ENCODE measurements around the gene DDX23. TPM values are rescaled to one million over a fixed set of nuclear protein-coding genes. Genes with fewer than 3 reads are reported as not detected.

DDX23 gene
- total RNA-seq, 1 donor from 2014 or later: 67.3 TPM

- peak overlapping the region; percentile 85 for H3K27ac Mint-ChIP-seq (ENCODE audit: unreplicated experiment)
- peak overlapping the region; percentile 97 for H3K4me3 Mint-ChIP-seq (ENCODE audit: unreplicated experiment)
- DNase-seq (ENCODE audit: extremely low spot score, unreplicated experiment): no peak
- H3K27me3 Mint-ChIP-seq (ENCODE audit: unreplicated experiment): no peaks in the 10 kb centered on the region
- H3K9me3 Mint-ChIP-seq (ENCODE audit: unreplicated experiment): no peaks in the 10 kb centered on the region
- TF ChIP-seq CTCF (IDR thresholded peaks at IDR 0.05): no peak
- H3K36me3 Mint-ChIP-seq (ENCODE audit: unreplicated experiment): no peaks in the 10 kb centered on the region
- peaks cover 61% of the 10 kb centered on the region for H3K4me1 Mint-ChIP-seq (ENCODE audit: unreplicated experiment)
Measured at GRCh38 chr12:48813465-48814261, 38.3 kb downstream of the DDX23 start.

- Mint-ChIP-seq H3K27me3 (ENCODE audit: unreplicated experiment) (no peaks in the 10 kb centered on the region), H3K9me3 (ENCODE audit: unreplicated experiment) (no peaks in the 10 kb centered on the region), H3K27ac (ENCODE audit: unreplicated experiment) (peak overlapping the region; percentile 76), H3K36me3 (ENCODE audit: unreplicated experiment) (no peaks in the 10 kb centered on the region), H3K4me1 (ENCODE audit: unreplicated experiment) (peaks cover 56% of the 10 kb centered on the region), H3K4me3 (ENCODE audit: unreplicated experiment) (no peak overlapping the region)
- TF ChIP-seq CTCF (IDR thresholded peaks at IDR 0.05): no peak
- no peak for DNase-seq (ENCODE audit: extremely low spot score, unreplicated experiment)
Measured at GRCh38 chr12:48812389-48812788, 39.6 kb downstream of the DDX23 start.

DNA sequence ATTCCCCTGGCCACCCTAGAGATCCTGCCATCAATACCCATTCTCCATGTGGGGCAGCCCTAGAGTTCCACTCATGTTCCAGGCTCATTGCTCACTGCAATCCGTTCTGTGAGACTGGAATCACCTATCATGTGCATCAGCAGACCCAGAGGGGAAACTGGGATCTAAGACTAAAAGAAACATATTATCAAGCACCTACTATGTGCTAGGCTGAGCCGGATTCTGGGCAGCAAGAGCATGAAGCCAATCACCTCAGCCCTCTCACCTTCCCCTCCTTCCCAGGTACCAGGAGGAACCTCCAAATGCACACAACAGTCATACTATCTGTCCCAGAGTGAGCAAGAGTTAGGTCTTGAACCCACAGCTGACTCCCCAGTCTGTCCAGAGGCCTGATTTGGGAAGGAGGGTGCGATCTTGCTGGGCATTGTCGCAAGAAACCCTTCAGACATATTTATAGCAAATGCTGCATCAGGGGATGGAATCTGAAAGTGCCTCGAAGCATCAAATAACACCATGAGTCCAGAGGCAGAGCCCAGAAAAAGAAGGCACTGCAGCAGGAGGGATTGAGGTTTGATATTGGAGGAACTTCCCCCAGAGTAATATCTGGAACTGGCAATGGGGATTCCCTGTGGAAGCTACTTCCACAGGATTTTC is 40.4 kb downstream of the DDX23 start:
- Mint-ChIP-seq H3K36me3 (ENCODE audit: unreplicated experiment) (no peaks in the 10 kb centered on the region), H3K4me1 (ENCODE audit: unreplicated experiment) (peaks cover 47% of the 10 kb centered on the region), H3K9me3 (ENCODE audit: unreplicated experiment) (no peaks in the 10 kb centered on the region), H3K27me3 (ENCODE audit: unreplicated experiment) (no peaks in the 10 kb centered on the region), H3K27ac (ENCODE audit: unreplicated experiment) (peak overlapping the region; percentile 91), H3K4me3 (ENCODE audit: unreplicated experiment) (no peak overlapping the region)
- no peak for TF ChIP-seq CTCF (IDR thresholded peaks at IDR 0.05)
- DNase-seq (ENCODE audit: extremely low spot score, unreplicated experiment): no peak

DNA sequence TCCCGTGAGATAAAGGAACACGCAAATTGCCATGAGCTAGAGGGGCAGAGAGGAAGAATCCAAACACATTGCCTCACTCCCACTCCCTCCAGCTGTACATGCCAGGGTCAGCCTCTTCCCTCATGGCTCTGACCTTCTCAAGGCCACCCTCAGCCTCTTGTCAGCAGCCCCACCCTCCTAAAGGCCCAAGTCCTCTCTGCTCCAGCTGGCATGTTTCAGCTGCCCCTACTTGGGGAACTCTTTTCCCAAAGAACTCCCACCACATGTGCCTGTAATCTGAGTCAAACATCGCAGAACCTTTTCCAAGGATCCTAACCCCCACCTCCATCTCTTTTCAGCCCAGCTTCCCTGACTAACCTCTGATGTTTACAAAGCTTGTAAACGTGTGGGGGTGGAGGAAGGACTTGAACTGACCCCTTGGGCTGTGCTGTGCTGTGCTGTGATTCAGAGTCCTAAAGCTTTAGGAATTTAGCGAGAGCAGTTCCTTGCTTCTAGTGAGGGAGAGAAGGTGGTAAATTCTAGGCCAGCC is 41.0 kb downstream of the DDX23 start:
- no peaks in the 10 kb centered on the region for H3K9me3 Mint-ChIP-seq (ENCODE audit: unreplicated experiment)
- H3K27me3 Mint-ChIP-seq (ENCODE audit: unreplicated experiment): no peaks in the 10 kb centered on the region
- TF ChIP-seq CTCF (IDR thresholded peaks at IDR 0.05): no peak
- no peak for DNase-seq (ENCODE audit: extremely low spot score, unreplicated experiment)
- peak overlapping the region; percentile 91 for H3K27ac Mint-ChIP-seq (ENCODE audit: unreplicated experiment)
- no peaks in the 10 kb centered on the region for H3K36me3 Mint-ChIP-seq (ENCODE audit: unreplicated experiment)
- H3K4me3 Mint-ChIP-seq (ENCODE audit: unreplicated experiment): no peak overlapping the region
- peaks cover 41% of the 10 kb centered on the region for H3K4me1 Mint-ChIP-seq (ENCODE audit: unreplicated experiment)

- Mint-ChIP-seq H3K27ac (ENCODE audit: unreplicated experiment) (no peak overlapping the region), H3K36me3 (ENCODE audit: unreplicated experiment) (no peaks in the 10 kb centered on the region), H3K4me3 (ENCODE audit: unreplicated experiment) (no peak overlapping the region), H3K9me3 (ENCODE audit: unreplicated experiment) (no peaks in the 10 kb centered on the region), H3K4me1 (ENCODE audit: unreplicated experiment) (peaks cover 29% of the 10 kb centered on the region), H3K27me3 (ENCODE audit: unreplicated experiment) (no peaks in the 10 kb centered on the region)
- no peak for TF ChIP-seq CTCF (IDR thresholded peaks at IDR 0.05)
- DNase-seq (ENCODE audit: extremely low spot score, unreplicated experiment): no peak
Measured at GRCh38 chr12:48807981-48808380, 44.0 kb downstream of the DDX23 start.
